Peyer's patch (tissue), 4 donors: ENCODE measurements around the gene RNGTT. TPM values are rescaled to one million over a fixed set of nuclear protein-coding genes. Genes with fewer than 3 reads are reported as not detected.

Experiments
- DNase-seq, 3 donors: peaks; one replicate each; pipeline ENCODE4 v3.0.0-alpha.2; 2017 to 2019
- H3K27ac ChIP-seq, 4 donors: fragments of 200-600 bp; sonication (generic); one replicate each; pipeline ENCODE4 v1.5.1; 2016 to 2019
- H3K27me3 ChIP-seq, 2 donors: fragments of 200-600 bp; sonication (generic); one replicate each; pipeline ENCODE4 v1.5.1; 2019
- H3K36me3 ChIP-seq, 3 donors: fragments of 200-600 bp; sonication (generic); one replicate each; pipeline ENCODE4 v1.5.1; 2016 to 2019
- H3K4me1 ChIP-seq, 4 donors: fragments of 200-600 bp; sonication (generic); one replicate each; pipeline ENCODE4 v1.5.1; 2016 to 2019
- H3K4me3 ChIP-seq, 4 donors: fragments of 200-600 bp; sonication (generic); 1 replicate in 3 of 4; 2 replicates in 1 of 4; pipeline ENCODE4 v1.5.1; 2016 to 2019; ENCODE audit warnings: mild to moderate bottlenecking in 1 of 4
- H3K9me3 ChIP-seq, 4 donors: fragments of 200-600 bp; sonication (generic); one replicate each; pipeline ENCODE4 v1.5.1; 2016 to 2019; ENCODE audit warnings: mild to moderate bottlenecking in 1 of 4
- CTCF ChIP-seq, 6 experiments: fragments of 450-650 bp in 4 of 6; fragments of 200-600 bp in 2 of 6; sonication (generic) in 1 of 6; IDR thresholded peaks; one replicate each; pipeline ENCODE4 v1.5.1; 2017 to 2019; ENCODE audit warnings: antibody characterized with exemption in 6 of 6, mild to moderate bottlenecking in 3 of 6, moderate library complexity in 1 of 6
- POLR2A ChIP-seq, 2 donors: fragments of 450-650 bp; IDR thresholded peaks; one replicate each; pipeline ENCODE4 v1.5.1; 2017; ENCODE audit warnings: antibody characterized with exemption in 2 of 2, mild to moderate bottlenecking in 2 of 2, moderate library complexity in 2 of 2
- total RNA-seq, 4 donors: library from RNA; depleted of rRNA; stranded (reverse); fragments of >200 nt; gene quantifications; one replicate each; pipeline ENCODE4 v1.1.0, GENCODE V29; 2016

Gene RNGTT
- total RNA-seq, 4 donors from 2014 or later: 12.7 to 44.6 (median 18.5) TPM

- Histone ChIP-seq H3K27ac (no peak overlapping the region), H3K27me3 (no peaks in the 10 kb centered on the region), H3K36me3 (no peaks in the 10 kb centered on the region), H3K9me3 (no peaks in the 10 kb centered on the region), H3K4me3 (no peak overlapping the region), H3K4me1 (peaks cover 0 to 3% (median 0%) of the 10 kb centered on the region in 4 donors)
- TF ChIP-seq POLR2A (IDR thresholded peaks at IDR 0.05) (no peak), CTCF (IDR thresholded peaks at IDR 0.05) (no peak)
- no peak for DNase-seq
Observed at GRCh38 chr6:88864359-88865054, 98.9 kb downstream of the RNGTT start.

- DNase-seq: no peak
- Histone ChIP-seq H3K36me3 (no peaks in the 10 kb centered on the region), H3K27ac (no peak overlapping the region), H3K4me1 (no peaks in the 10 kb centered on the region), H3K4me3 (no peak overlapping the region), H3K9me3 (no peaks in the 10 kb centered on the region), H3K27me3 (no peaks in the 10 kb centered on the region)
- TF ChIP-seq POLR2A (IDR thresholded peaks at IDR 0.05) (no peak), CTCF (IDR thresholded peaks at IDR 0.05) (no peak)
Observed at GRCh38 chr6:88860310-88860709, 103.1 kb downstream of the RNGTT start.

- TF ChIP-seq POLR2A (IDR thresholded peaks at IDR 0.05) (no peak), CTCF (IDR thresholded peaks at IDR 0.05) (no peak)
- Histone ChIP-seq H3K4me3 (no peak overlapping the region), H3K36me3 (no peaks in the 10 kb centered on the region), H3K27me3 (no peaks in the 10 kb centered on the region), H3K4me1 (no peaks in the 10 kb centered on the region), H3K9me3 (no peaks in the 10 kb centered on the region), H3K27ac (no peak overlapping the region)
- DNase-seq: no peak
Observed at GRCh38 chr6:88858455-88858854, 105.0 kb downstream of the RNGTT start.

DNA sequence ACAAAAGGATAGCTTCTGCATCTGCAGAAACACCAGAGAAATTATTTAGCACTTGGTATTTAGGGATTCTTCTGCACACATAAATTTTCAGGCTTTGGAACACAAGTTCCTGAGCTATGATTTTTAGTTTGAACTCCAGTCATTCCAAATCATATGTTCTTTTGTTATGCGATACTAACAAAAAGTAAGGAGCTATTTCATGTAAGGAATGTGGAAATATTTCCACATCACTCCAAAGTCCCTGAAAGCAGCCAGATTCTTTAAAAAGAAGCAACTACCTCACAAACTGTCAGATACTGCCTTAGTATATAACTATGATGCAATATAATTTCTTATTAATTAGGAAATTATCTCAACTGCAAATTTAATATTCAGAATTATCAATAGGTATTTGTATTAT lies 106.9 kb downstream of the RNGTT start:
- H3K36me3 ChIP-seq: no peaks in the 10 kb centered on the region
- no peak overlapping the region for H3K4me3 ChIP-seq
- H3K4me1 ChIP-seq: no peaks in the 10 kb centered on the region
- no peak overlapping the region for H3K27ac ChIP-seq
- no peaks in the 10 kb centered on the region for H3K9me3 ChIP-seq
- TF ChIP-seq CTCF (IDR thresholded peaks at IDR 0.05): no peak
- no peak for TF ChIP-seq POLR2A (IDR thresholded peaks at IDR 0.05)
- H3K27me3 ChIP-seq: no peaks in the 10 kb centered on the region
- DNase-seq: no peak

DNA sequence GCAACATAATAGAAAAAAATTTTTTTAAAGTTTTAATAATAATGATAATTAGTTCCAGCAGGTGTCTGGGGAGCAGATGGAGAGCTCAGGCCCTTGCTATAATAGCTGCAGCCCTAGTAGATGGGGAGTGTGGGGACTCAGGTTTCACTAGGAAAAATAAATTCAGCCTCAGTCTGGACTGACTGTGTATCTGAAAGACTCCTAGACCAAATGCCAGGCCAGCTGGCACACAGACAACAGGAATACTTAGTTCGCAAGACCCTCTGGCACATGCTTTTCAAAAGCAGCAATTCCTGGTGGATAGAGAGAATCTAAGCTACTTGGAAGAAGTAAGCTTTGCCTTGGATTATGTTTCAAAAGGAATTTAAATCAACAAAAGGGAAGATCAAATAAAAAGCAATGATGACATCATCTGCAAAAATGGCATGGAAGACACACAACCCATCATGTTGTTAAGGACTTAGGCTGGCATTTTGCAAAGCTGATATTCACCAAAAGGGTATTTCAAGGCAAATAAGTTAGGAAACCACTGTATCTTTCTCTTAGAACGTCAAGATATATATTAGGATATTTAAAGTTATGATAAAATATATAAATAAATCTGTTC lies 107.8 kb downstream of the RNGTT start:
- Histone ChIP-seq H3K27me3 (no peaks in the 10 kb centered on the region), H3K36me3 (no peaks in the 10 kb centered on the region), H3K27ac (no peak overlapping the region), H3K9me3 (no peaks in the 10 kb centered on the region), H3K4me3 (no peak overlapping the region), H3K4me1 (no peaks in the 10 kb centered on the region)
- no peak for TF ChIP-seq CTCF (IDR thresholded peaks at IDR 0.05)
- TF ChIP-seq POLR2A (IDR thresholded peaks at IDR 0.05): no peak
- no peak for DNase-seq
